GM08714 (cell line): ENCODE results near the gene ZNF846.
"Not testable (repeated sequence)": the region's sequence is repeated elsewhere in the genome, so short reads cannot be mapped to it uniquely, and the experiment has no call there.

ENCODE experiments used
- H3K4me3 ChIP-seq: fragments of 200-500 bp; sonication (Bioruptor generic); 2 replicates; pipeline ENCODE4 v1.5.1; 2014; ENCODE audit warnings: mild to moderate bottlenecking, low read length, inconsistent platforms
- ZNF274 ChIP-seq: IDR thresholded peaks from 2 replicates; pipeline ENCODE4 v1.6.1; 2012; ENCODE audit warnings: mild to moderate bottlenecking, low read depth, low read length

Gene ZNF846

DNA sequence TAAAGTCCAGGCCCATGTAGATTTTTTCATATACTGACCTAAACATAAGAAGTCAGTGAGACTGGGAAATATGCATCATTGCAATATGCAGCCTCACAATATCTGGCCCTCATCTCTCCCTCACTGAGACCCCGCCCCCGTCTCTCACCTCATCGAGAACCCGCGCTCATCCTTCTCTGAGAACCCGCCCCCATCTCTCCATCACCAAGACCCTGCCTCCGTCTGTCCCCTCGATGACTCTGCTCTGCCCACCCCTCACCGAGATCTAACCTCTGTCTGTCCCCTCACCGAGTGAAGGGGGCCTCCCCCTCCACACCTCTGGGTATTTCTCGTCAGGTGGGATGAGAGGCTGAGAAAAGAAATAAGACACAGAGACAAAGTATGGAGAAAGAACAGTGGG lies 20.5 kb upstream of the ZNF846 start:
- TF ChIP-seq ZNF274: no peak
- no peak overlapping the region for H3K4me3 ChIP-seq

- H3K4me3 ChIP-seq: not testable (repeated sequence)
Measured at GRCh38 chr19:9788604-9789003, 20.1 kb upstream of the ZNF846 start.

DNA sequence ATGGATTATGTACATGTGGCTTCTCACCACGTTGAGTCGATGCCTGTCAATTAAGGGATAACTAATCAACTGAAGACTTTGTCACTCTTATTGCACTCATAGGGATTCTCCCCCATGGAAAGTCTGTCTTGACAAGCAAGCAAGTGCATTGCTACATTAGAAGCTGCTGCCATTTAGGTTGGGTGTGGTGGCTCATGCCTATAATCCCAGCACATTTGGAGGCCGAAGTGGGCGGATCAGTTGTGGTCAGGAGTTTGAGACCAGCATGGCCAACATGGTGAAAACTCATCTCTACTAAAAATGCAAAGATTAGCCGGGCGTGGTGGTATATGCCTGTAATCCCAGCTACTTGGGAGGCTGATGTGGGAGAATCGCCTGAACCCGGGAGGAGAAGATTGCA lies 18.3 kb upstream of the ZNF846 start:
- no peak overlapping the region for H3K4me3 ChIP-seq
- no peak for TF ChIP-seq ZNF274

DNA sequence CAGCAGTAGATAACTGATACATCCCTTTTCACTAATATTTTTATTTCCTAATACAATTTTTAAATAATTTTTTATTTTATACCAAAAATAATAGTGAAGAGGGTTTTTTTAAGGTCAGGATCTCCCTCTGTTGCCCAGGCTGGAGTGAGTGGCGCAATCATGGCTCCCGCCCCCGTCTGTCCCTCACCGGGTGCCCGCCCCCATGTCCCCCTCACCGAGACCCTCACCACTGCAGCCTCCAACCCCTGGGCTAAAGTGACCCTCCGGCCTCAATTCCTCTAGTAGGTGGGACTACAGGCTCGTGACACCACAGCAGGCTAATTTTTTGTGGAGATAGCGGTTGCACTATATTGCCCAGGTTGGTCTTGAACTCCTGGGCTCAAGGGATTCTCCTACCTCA lies 17.8 kb upstream of the ZNF846 start:
- peak overlapping the region; percentile 86; the same call in 1 of the 2 replicates for H3K4me3 ChIP-seq
- no peak for TF ChIP-seq ZNF274

GRCh38 chr19:9785367-9786331 lies 17.1 kb upstream of the ZNF846 start:
- peak overlapping the region; percentile 86; the same call in 1 of the 2 replicates for H3K4me3 ChIP-seq
- TF ChIP-seq ZNF274: no peak

- H3K4me3 ChIP-seq: not testable (repeated sequence)
Measured at GRCh38 chr19:9784163-9784496, 15.6 kb upstream of the ZNF846 start.

DNA sequence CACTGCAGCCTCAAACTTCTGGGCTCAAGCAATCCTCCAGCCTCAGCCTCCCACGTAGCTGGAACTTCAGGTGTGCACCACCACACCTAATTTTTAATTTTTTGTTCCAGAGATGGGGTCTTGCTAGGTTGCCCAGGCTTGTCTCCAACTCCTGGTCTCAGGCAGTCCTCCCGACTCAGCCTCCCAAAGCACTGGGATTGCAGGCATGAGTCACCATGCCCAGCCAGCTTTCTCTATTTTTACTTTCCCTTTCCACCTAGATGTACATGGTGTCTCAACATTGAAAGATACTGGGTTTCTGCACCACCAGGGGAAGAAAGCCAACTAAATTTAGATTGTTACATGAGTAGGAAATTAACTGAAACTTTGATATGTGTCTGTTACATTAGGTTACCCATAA lies 13.8 kb upstream of the ZNF846 start:
- no peak for TF ChIP-seq ZNF274
- no peak overlapping the region for H3K4me3 ChIP-seq

DNA sequence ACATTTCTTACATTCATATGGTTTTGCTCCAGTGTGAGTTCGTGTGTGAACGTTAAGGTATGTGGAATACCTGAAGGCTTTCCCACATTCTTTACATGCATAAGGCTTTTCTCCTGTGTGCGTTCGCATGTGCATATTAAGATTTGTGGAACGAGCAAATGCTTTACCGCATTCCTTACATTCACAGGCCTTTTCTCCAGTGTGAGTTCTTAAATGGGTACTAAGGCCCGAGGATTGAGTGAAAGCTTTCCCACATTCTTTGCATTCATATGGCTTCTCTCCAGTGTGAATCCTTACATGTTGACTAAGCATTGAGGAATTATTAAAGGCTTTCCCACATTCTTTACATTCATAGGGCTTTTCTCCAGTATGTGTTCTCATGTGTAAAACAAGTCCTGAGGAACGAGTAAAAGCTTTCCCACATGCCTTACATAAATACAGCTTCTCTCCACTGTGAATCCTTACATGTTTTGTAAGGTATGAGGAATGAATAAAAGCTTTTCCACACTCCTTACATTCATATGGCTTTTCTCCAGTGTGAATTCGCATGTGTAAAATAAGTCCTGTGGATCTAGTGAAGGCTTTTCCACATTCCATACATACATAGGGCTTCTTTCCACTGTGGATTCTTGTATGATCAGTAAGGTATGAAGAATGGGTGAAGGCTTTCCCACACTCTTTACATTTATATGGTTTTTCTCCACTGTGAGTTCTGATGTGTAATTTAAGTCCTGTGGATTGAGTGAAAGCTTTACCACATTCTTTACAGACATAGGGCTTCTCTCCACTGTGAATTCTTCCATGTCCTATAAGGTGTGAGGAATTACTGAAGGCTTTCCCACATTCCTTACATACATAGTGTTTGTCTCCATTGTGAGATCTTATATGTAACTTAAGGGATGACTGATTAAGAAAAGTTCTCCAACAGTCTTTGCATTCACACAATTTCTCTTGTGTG lies 10.7 kb downstream of the ZNF846 start:
- no peak overlapping the region for H3K4me3 ChIP-seq
- TF ChIP-seq ZNF274: peak; percentile 61

DNA sequence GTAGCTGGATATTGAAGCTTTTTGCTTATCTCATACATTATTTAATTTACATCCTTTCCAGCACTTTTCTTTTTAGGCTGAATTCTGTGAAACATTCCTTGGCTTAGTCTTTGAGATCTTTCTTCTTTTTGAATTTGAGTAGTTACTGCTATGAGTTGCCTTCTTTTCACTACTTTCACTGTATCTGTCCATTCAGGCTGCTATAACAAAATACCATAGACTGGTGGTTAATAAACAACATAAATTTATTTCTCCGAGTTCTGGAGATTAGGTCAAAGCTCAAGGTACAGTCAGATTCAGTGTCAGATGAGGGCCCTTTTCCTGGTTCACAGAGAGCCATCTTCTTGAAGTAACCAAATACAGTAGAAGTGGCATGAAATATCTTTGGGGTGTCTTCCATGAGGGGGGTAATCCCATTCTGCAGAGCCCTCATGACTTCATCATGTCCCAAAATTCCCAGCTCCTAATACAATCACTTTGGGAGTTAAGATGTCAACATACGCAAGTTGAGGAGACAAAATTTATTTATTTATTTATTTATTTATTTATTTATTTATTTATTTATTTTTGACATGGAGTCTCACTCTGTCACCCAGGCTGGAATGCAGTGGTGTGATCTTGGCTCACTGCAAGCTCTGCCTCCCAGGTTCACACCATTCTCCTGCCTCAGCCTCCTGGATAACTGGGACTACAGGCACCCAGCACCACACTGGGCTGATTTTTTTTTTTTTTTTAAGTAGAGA lies 15.7 kb downstream of the ZNF846 start:
- H3K4me3 ChIP-seq: no peak overlapping the region
- no peak for TF ChIP-seq ZNF274

DNA sequence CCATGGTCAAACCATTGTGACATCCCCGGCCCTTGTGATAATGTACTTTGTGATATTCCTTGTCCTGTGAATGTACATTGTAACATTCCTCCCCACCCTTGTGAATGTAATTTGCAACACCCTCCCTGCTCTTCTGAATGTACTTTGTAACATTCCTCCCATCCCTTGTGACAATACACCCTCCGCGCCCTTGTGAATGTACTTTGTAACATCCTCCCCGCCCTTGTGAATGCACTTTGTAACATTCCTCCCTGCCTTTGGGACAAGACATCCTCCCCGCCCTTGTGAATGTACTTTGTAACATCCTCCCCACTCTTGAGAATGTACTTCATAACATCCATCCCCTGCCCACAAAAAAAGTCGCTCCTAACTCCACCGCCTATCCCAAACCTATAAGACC lies 17.1 kb downstream of the ZNF846 start:
- H3K4me3 ChIP-seq: no peak overlapping the region
- TF ChIP-seq ZNF274: no peak

DNA sequence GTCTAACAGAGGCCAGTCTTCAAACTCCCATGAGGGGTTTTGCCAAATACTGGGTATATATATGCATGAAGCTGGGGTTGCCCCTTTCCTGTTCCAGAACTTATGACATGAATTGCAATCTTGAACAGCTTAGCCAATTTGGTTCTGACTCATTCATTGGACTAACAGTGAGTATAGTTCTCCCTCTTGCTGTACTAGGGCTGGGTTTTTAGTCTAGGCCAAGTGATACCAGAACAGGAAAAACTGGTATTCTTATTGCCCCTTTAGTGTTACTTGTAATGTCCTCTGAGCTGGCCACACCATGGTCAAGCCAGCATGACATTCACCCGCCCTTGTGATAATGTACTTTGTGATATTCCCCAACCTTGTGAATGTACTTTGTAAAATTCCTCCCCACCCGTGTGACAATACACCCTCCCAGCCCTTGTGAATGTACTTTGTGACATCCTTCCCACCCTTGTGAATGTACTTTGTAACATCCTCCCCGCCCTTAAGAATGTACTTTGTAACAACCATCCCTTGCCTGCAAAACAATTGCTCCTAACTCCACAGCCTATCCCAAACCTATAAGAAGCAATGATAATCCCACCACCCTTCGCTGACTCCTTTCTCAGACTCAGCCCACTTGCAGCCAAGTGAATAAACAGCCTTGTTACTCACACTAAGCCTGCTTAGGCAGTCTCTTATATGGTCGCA lies 26.9 kb downstream of the ZNF846 start:
- H3K4me3 ChIP-seq: no peak overlapping the region
- TF ChIP-seq ZNF274: no peak

- TF ChIP-seq ZNF274: no peak
- no peak overlapping the region for H3K4me3 ChIP-seq
Measured at GRCh38 chr19:9735986-9736385, 32.6 kb downstream of the ZNF846 start.

- not testable (repeated sequence) for H3K4me3 ChIP-seq
Measured at GRCh38 chr19:9730056-9730455, 38.5 kb downstream of the ZNF846 start.

GRCh38 chr19:9729162-9729561 lies 39.4 kb downstream of the ZNF846 start:
- H3K4me3 ChIP-seq: no peak overlapping the region
- no peak for TF ChIP-seq ZNF274

DNA sequence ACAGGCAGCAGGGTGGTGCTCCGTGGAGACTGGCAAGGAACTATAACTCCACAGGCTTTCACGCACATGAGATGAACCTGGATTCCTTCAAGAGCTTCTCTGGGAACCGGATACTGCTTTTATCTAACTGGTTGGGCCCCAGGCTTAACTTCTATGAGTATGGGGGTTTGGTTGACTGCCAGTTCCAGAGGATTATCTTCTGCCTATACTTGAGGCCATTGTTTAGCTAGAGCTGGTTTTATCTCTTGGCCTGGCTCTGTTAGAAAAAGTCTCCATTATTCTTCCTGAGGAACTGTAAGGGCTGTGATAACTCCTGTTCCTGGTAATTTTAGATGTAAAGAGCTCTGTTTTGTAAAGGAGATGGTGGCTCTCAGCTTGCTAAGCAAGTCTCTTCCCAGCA lies 40.9 kb downstream of the ZNF846 start:
- TF ChIP-seq ZNF274: no peak
- no peak overlapping the region for H3K4me3 ChIP-seq

- not testable (repeated sequence) for H3K4me3 ChIP-seq
Measured at GRCh38 chr19:9725508-9726201, 42.9 kb downstream of the ZNF846 start.
